Upper lobe of left lung (tissue), 4 donors: ENCODE data around the gene SPEM3.

ENCODE experiments used
- CTCF ChIP-seq, 6 experiments: fragments of 450-650 bp in 4 of 6; fragments of 200-600 bp in 2 of 6; sonication (generic) in 2 of 6; IDR thresholded peaks; one replicate each; pipeline ENCODE4 v1.5.1; 2016 to 2019; ENCODE audit warnings: antibody characterized with exemption in 6 of 6
- POLR2A ChIP-seq, 4 donors: fragments of 450-650 bp; IDR thresholded peaks; one replicate each; pipeline ENCODE4 v1.5.1; 2016 to 2017; ENCODE audit warnings: antibody characterized with exemption in 4 of 4, mild to moderate bottlenecking in 2 of 4
- POLR2AphosphoS5 ChIP-seq, 2 donors: sonication (generic); formaldehyde crosslinking; IDR thresholded peaks; one replicate each; pipeline ENCODE4 v1.5.1; 2017; ENCODE audit warnings: antibody characterized with exemption in 2 of 2

GRCh38 chr17:7431231-7431630 is 2.6 kb downstream of the SPEM3 start:
- TF ChIP-seq CTCF (IDR thresholded peaks at IDR 0.05) (no peak), POLR2A (IDR thresholded peaks at IDR 0.05) (no peak), POLR2AphosphoS5 (IDR thresholded peaks at IDR 0.05) (no peak)
